H1 (cell line): ENCODE data around the gene LIPC. TPM values are rescaled to one million over a fixed set of nuclear protein-coding genes. Genes with fewer than 3 reads are reported as not detected.

Experiments
- CTCF ChIA-PET: fragments of 300-600 bp; sonication (Branson Sonifier 250); formaldehyde crosslinking; loops from one replicate; lab custom pipeline; 2021; ENCODE audit not compliant: partially characterized antibody; lab: Charles Lee
- POLR2A ChIA-PET: fragments of 300-600 bp; sonication (Branson Sonifier 250); formaldehyde crosslinking; loops from one replicate; lab custom pipeline; 2021; ENCODE audit warnings: inconsistent platforms; ENCODE audit not compliant: partially characterized antibody; lab: Charles Lee
- DNase-seq, 2 experiments: peaks; one replicate each; pipeline versions ENCODE4 v3.0.0 to v3.0.0-alpha.2; 2010 to 2022; ENCODE audit warnings: low spot score in 2 of 2, low read depth in 1 of 2, mixed read lengths in 1 of 2
- FAIRE-seq: peaks from 2 replicates; lab custom pipeline; 2011; peaks lifted over from hg19 to GRCh38; lab: Jason Lieb, UNC
- H2AFZ ChIP-seq: 2 replicates; pipeline ENCODE4 v1.8.1; 2012; ENCODE audit warnings: low read length, inconsistent platforms
- H2AK5ac ChIP-seq: 2 replicates; pipeline ENCODE4 v1.6.1; 2013; ENCODE audit warnings: low read depth, low read length
- H2BK120ac ChIP-seq: replicated peaks from 2 replicates; pipeline ENCODE3; 2013; ENCODE audit warnings: low read depth, low read length, inconsistent platforms
- H2BK12ac ChIP-seq: 2 replicates; pipeline ENCODE4 v1.6.1; 2013; ENCODE audit warnings: low read depth, low read length
- H2BK15ac ChIP-seq: 2 replicates; pipeline ENCODE4 v1.6.1; 2013; ENCODE audit warnings: low read length
- H2BK20ac ChIP-seq: 2 replicates; pipeline ENCODE4 v1.6.1; 2013; ENCODE audit warnings: low read length
- H2BK5ac ChIP-seq: 2 replicates; pipeline ENCODE4 v1.6.1; 2013; ENCODE audit warnings: low read depth, low read length
- H3K14ac ChIP-seq: 2 replicates; pipeline ENCODE4 v1.6.1; 2013; ENCODE audit warnings: inconsistent platforms; ENCODE audit not compliant: insufficient read length
- H3K18ac ChIP-seq: 2 replicates; pipeline ENCODE4 v1.6.1; 2013; ENCODE audit warnings: low read length; ENCODE audit errors: extremely low read depth
- H3K23ac ChIP-seq: 2 replicates; pipeline ENCODE4 v1.6.1; 2013; ENCODE audit warnings: inconsistent platforms; ENCODE audit not compliant: insufficient read length
- H3K23me2 ChIP-seq: 2 replicates; pipeline ENCODE4 v1.6.1; 2013; ENCODE audit warnings: low read depth, low read length
- H3K27ac ChIP-seq: 2 replicates; pipeline ENCODE4 v1.6.1; 2011; ENCODE audit warnings: low read depth, low read length, inconsistent platforms
- H3K27me3 ChIP-seq, 4 experiments: replicated peaks in 1 of 4; 1 replicate in 1 of 4; 2 replicates in 3 of 4; pipeline versions ENCODE4 v1.6.1 to v1.8.1; 2011 to 2013; ENCODE audit warnings: low read length in 3 of 4, mild to moderate bottlenecking in 3 of 4, inconsistent platforms in 2 of 4, mixed read lengths in 2 of 4, moderate library complexity in 1 of 4; ENCODE audit not compliant: control insufficient read depth in 3 of 4, insufficient read depth in 3 of 4; ENCODE audit errors: extremely low read depth in 1 of 4
- H3K36me3 ChIP-seq, 4 experiments: 2 replicates each; pipeline versions ENCODE4 v1.6.1 to v1.8.1; 2011 to 2013; ENCODE audit warnings: mild to moderate bottlenecking in 4 of 4, low read length in 3 of 4, moderate library complexity in 2 of 4, control low read depth in 1 of 4, inconsistent platforms in 1 of 4; ENCODE audit not compliant: insufficient read depth in 4 of 4, control insufficient read depth in 2 of 4
- H3K4ac ChIP-seq: replicated peaks from 2 replicates; pipeline ENCODE3; 2013; ENCODE audit warnings: low read length, low read depth, mixed read lengths, inconsistent platforms; ENCODE audit not compliant: insufficient read length
- H3K4me1 ChIP-seq, 4 experiments: replicated peaks in 1 of 4; 1 replicate in 1 of 4; 2 replicates in 3 of 4; pipeline versions ENCODE4 v1.6.1 to v1.8.1; 2011 to 2013; ENCODE audit warnings: low read length in 3 of 4, inconsistent platforms in 2 of 4, mixed read lengths in 1 of 4; ENCODE audit not compliant: insufficient read depth in 4 of 4, control insufficient read depth in 3 of 4
- H3K4me2 ChIP-seq, 2 experiments: 2 replicates each; pipeline versions ENCODE4 v1.6.1 to v1.8.1; 2011 to 2013; ENCODE audit warnings: low read depth in 2 of 2, low read length in 2 of 2, control low read depth in 1 of 2, inconsistent platforms in 1 of 2, mild to moderate bottlenecking in 1 of 2; ENCODE audit not compliant: insufficient read depth in 1 of 2
- H3K4me3 ChIP-seq, 4 experiments: fragments of 200-600, 300-600 bp in 1 of 4; sonication (generic), shearing (Covaris generic), sonication (Bioruptor Twin) in 1 of 4; 2 replicates each; pipeline versions ENCODE4 v1.5.1 to v1.8.1; 2011 to 2016; ENCODE audit warnings: low read length in 4 of 4, low read depth in 3 of 4, control low read depth in 2 of 4, inconsistent platforms in 2 of 4, mild to moderate bottlenecking in 2 of 4, mixed read lengths in 1 of 4, moderate library complexity in 1 of 4; ENCODE audit not compliant: insufficient read depth in 2 of 4; ENCODE audit errors: extremely low read depth in 1 of 4
- H3K56ac ChIP-seq: replicated peaks from 2 replicates; pipeline ENCODE3; 2013; ENCODE audit warnings: low read depth, mild to moderate bottlenecking, mixed read lengths, low read length, inconsistent platforms; ENCODE audit not compliant: insufficient read length
- H3K79me1 ChIP-seq: 2 replicates; pipeline ENCODE4 v1.6.1; 2013; ENCODE audit warnings: low read depth, low read length, control low read depth
- H3K79me2 ChIP-seq, 2 experiments: 2 replicates each; pipeline versions ENCODE4 v1.6.1 to v1.8.1; 2012 to 2013; ENCODE audit warnings: low read length in 2 of 2, mild to moderate bottlenecking in 2 of 2, inconsistent platforms in 1 of 2; ENCODE audit not compliant: insufficient read depth in 2 of 2, control insufficient read depth in 1 of 2
- H3K9ac ChIP-seq, 4 experiments: replicated peaks in 1 of 4; 1 replicate in 1 of 4; 2 replicates in 3 of 4; pipeline versions ENCODE4 v1.6.1 to v1.8.1; 2011 to 2013; ENCODE audit warnings: low read depth in 3 of 4, low read length in 3 of 4, control low read depth in 2 of 4, mild to moderate bottlenecking in 2 of 4, moderate library complexity in 2 of 4, inconsistent platforms in 1 of 4; ENCODE audit errors: extremely low read depth in 1 of 4
- H3K9me3 ChIP-seq, 2 experiments: 2 replicates each; pipeline versions ENCODE4 v1.6.1 to v1.8.1; 2012 to 2013; ENCODE audit warnings: mild to moderate bottlenecking in 2 of 2, moderate library complexity in 2 of 2, control low read depth in 1 of 2, inconsistent platforms in 1 of 2, low read depth in 1 of 2, low read length in 1 of 2, mixed read lengths in 1 of 2; ENCODE audit not compliant: insufficient read depth in 2 of 2
- H4K20me1 ChIP-seq, 2 experiments: replicated peaks in 1 of 2; 2 replicates each; pipeline versions ENCODE3 to v1.8.1; 2011 to 2013; ENCODE audit warnings: inconsistent platforms in 2 of 2, low read length in 2 of 2, mild to moderate bottlenecking in 1 of 2; ENCODE audit not compliant: insufficient read depth in 2 of 2, control insufficient read depth in 1 of 2
- H4K5ac ChIP-seq: 2 replicates; pipeline ENCODE4 v1.6.1; 2013; ENCODE audit warnings: low read length, low read depth, mixed read lengths, inconsistent platforms; ENCODE audit not compliant: insufficient read length
- H4K8ac ChIP-seq: 2 replicates; pipeline ENCODE4 v1.8.0; 2013; ENCODE audit warnings: mild to moderate bottlenecking, moderate library complexity, low read length, inconsistent platforms; ENCODE audit not compliant: insufficient read depth; ENCODE audit errors: extremely low read depth
- H4K91ac ChIP-seq: replicated peaks from 2 replicates; pipeline ENCODE3; 2013; ENCODE audit warnings: low read length, mixed read lengths, inconsistent platforms; ENCODE audit not compliant: insufficient read length
- BCL11A ChIP-seq, 2 experiments: IDR thresholded peaks; one replicate each; pipeline ENCODE4 v1.6.1; 2011; ENCODE audit warnings: low read depth in 2 of 2, low read length in 2 of 2, mild to moderate bottlenecking in 2 of 2
- CBX5 ChIP-seq: fragments of 300-800, 300-1000 bp; sonication (generic); IDR thresholded peaks from 2 replicates; pipeline ENCODE4 v1.7.1; 2016; ENCODE audit warnings: antibody characterized with exemption, low read length, low read depth
- CBX8 ChIP-seq: fragments of 300-800, 300-1000 bp; sonication (generic); IDR thresholded peaks from 2 replicates; pipeline ENCODE4 v1.7.1; 2016; ENCODE audit warnings: low read depth, low read length, borderline replicate concordance
- CEBPB ChIP-seq: IDR thresholded peaks from 2 replicates; pipeline ENCODE4 v1.6.1; 2012; ENCODE audit warnings: low read depth, low read length
- KDM1A ChIP-seq: fragments of 200-600, 300-600 bp; sonication (generic); IDR thresholded peaks from 2 replicates; pipeline ENCODE4 v1.7.1; 2016; ENCODE audit warnings: mild to moderate bottlenecking, low read length, borderline replicate concordance
- KDM5A ChIP-seq: fragments of 200-600 bp; IDR thresholded peaks from 2 replicates; pipeline ENCODE4 v1.7.1; 2012; ENCODE audit warnings: mild to moderate bottlenecking, low read length, inconsistent platforms, mixed read lengths
- MAX ChIP-seq: IDR thresholded peaks from 2 replicates; pipeline ENCODE4 v1.6.1; 2012; ENCODE audit warnings: inconsistent platforms
- POU5F1 ChIP-seq: IDR thresholded peaks from 2 replicates; pipeline ENCODE4 v1.6.1; 2011; ENCODE audit warnings: low read depth, mild to moderate bottlenecking, low read length, moderate library complexity
- RAD21 ChIP-seq, 2 experiments: IDR thresholded peaks in 1 of 2; conservative IDR thresholded peaks in 1 of 2; 2 replicates each; pipeline ENCODE4 v1.6.1; 2011; ENCODE audit warnings: low read depth in 2 of 2, low read length in 2 of 2, improper control_type of control experiment in 1 of 2, inconsistent platforms in 1 of 2, mild to moderate bottlenecking in 1 of 2, moderate library complexity in 1 of 2
- RFX5 ChIP-seq: IDR thresholded peaks from 2 replicates; pipeline ENCODE4 v1.6.1; 2011; ENCODE audit warnings: low read depth, low read length, improper control_type of control experiment, borderline replicate concordance
- RNF2 ChIP-seq: fragments of 200-900, 300-1000 bp; sonication (generic); IDR thresholded peaks from 2 replicates; pipeline ENCODE4 v1.7.1; 2016; ENCODE audit warnings: borderline replicate concordance, low read depth, mild to moderate bottlenecking, antibody characterized with exemption, low read length; ENCODE audit not compliant: poor library complexity, severe bottlenecking; ENCODE audit errors: missing control alignments
- RXRA ChIP-seq: IDR thresholded peaks from 2 replicates; pipeline ENCODE4 v1.6.1; 2011; ENCODE audit warnings: low read depth, mild to moderate bottlenecking, low read length, moderate library complexity; ENCODE audit not compliant: insufficient read depth
- TBP ChIP-seq: IDR thresholded peaks from 2 replicates; pipeline ENCODE4 v1.6.1; 2011; ENCODE audit warnings: low read depth, low read length, improper control_type of control experiment
- WGBS, 2 experiments: shearing (Covaris generic) in 1 of 2; methylation state at CpG; one replicate each; pipeline versions ENCODE4 v1.1.6 to v1.1.7; 2013 to 2015; ENCODE audit warnings: low lambda C conversion rate in 2 of 2, mixed read lengths in 2 of 2, inconsistent platforms in 1 of 2, low coverage in 1 of 2, missing lambda C conversion rate in 1 of 2; ENCODE audit not compliant: insufficient replicate concordance in 2 of 2, insufficient coverage in 1 of 2, insufficient read length in 1 of 2; ENCODE audit errors: extremely low coverage in 1 of 2, missing lambda C conversion rate in 1 of 2; 5-methylcytosine and 5-hydroxymethylcytosine counted together
- polyA plus RNA-seq, 7 experiments: library from polyadenylated mRNA; depleted of rRNA in 3 of 7; stranded (reverse) in 5 of 7; unstranded in 2 of 7; fragments of >200 nt in 5 of 7; fragments of 200-250 nt in 2 of 7; gene quantifications; 1 replicate in 5 of 7; 2 replicates in 1 of 7; 4 replicates in 1 of 7; pipeline versions ENCODE4 v1.2.1 to v1.2.3, GENCODE V29; 2011 to 2013; ENCODE audit warnings: missing spikeins in 2 of 7, mixed read lengths in 2 of 7
- total RNA-seq: library from RNA; stranded (reverse); fragmentation: NEBNext Ultra II Directional; extraction: Animal tissue kit (Norgen Biotek cat#: 25700); gene quantifications from 2 replicates; pipeline ENCODE4 v1.2.1, GENCODE V29; 2021

LIPC gene
- total and polyA plus RNA-seq, 2 of the 8 experiments (the other 6 are each of a cell fraction or from before 2014, with no cell fraction given), result not detected

- no peak overlapping the region for H2BK120ac ChIP-seq
- H3K79me2 ChIP-seq, result no peaks in the 10 kb centered on the region
- H2BK5ac ChIP-seq, result no peak overlapping the region
- no peak overlapping the region for H4K91ac ChIP-seq
- H3K4ac ChIP-seq, result no peak overlapping the region
- no peak overlapping the region for H3K23ac ChIP-seq
- ChIA-PET CTCF (interaction anchor here (0.8 to 1.3 kb wide), 4 partner anchors 10 to 165 kb away, joined by 3 to 4 read pairs (median 3); no protein-coding TSS in a partner anchor), POLR2A (no interaction called here)
- H4K20me1 ChIP-seq, result no peaks in the 10 kb centered on the region
- no peak overlapping the region for H3K56ac ChIP-seq
- no peak overlapping the region for H2AFZ ChIP-seq
- no peaks in the 10 kb centered on the region for H3K23me2 ChIP-seq
- no peak overlapping the region for H2BK20ac ChIP-seq
- DNase-seq, result no peak
- 83% methylated on average over 4 of the region's 5 CpGs; no CpG with 5 or more reads in 1 of the 2 experiments for WGBS, 2 experiments
- H2BK15ac ChIP-seq, result no peak overlapping the region
- H3K4me1 ChIP-seq, result no peaks in the 10 kb centered on the region
- H3K36me3 ChIP-seq, result no peaks in the 10 kb centered on the region
- H3K27me3 ChIP-seq, result no peaks in the 10 kb centered on the region; a peak in 1 of 7 replicates
- no peaks in the 10 kb centered on the region for H3K9me3 ChIP-seq
- no peak overlapping the region for H3K4me2 ChIP-seq
- H3K14ac ChIP-seq, result no peak overlapping the region
- no peak overlapping the region for H3K9ac ChIP-seq
- H3K18ac ChIP-seq, result no peak overlapping the region
- no peak overlapping the region for H4K5ac ChIP-seq
- H3K79me1 ChIP-seq, result no peaks in the 10 kb centered on the region
- H2AK5ac ChIP-seq, result no peak overlapping the region
- H3K27ac ChIP-seq, result no peak overlapping the region
- H2BK12ac ChIP-seq, result no peak overlapping the region
- no peak overlapping the region for H4K8ac ChIP-seq
- no peak for FAIRE-seq
- TF ChIP-seq TBP (no peak), MAX (no peak), RFX5 (no peak), RXRA (no peak), KDM1A (no peak), CEBPB (no peak), BCL11A (IDR thresholded peaks at IDR 0.05; ENCODE audit: low read depth in 2 of 2, low read length in 2 of 2) (no peak), POU5F1 (no peak), RNF2 (no peak), CBX8 (no peak), KDM5A (no peak), RAD21 (IDR thresholded peaks at IDR 0.05 in 1 of 2, conservative IDR thresholded peaks at IDR 0.05 in 1 of 2; ENCODE audit: low read depth in 2 of 2, low read length in 2 of 2) (no peak), CBX5 (no peak)
- no peak overlapping the region for H3K4me3 ChIP-seq
Observed at GRCh38 chr15:58393241-58393662, 38.5 kb upstream of the LIPC start.
